OCI-M2 (cell line): ENCODE measurements around the gene FBLN7.

ENCODE experiments used
- DNase-seq: peaks from one replicate; lab custom pipeline; 2025; ENCODE audit not compliant: unreplicated experiment; lab: John Stamatoyannopoulos, UW

The FBLN7 gene

GRCh38 chr2:112220831-112221230 is 82.6 kb downstream of the FBLN7 start:
- no peak for DNase-seq

GRCh38 chr2:112229348-112229747 is 91.2 kb downstream of the FBLN7 start:
- DNase-seq: no peak

GRCh38 chr2:112230371-112230770 is 92.2 kb downstream of the FBLN7 start:
- no peak for DNase-seq
